ENCODE results near the gene TTC6.

DNA sequence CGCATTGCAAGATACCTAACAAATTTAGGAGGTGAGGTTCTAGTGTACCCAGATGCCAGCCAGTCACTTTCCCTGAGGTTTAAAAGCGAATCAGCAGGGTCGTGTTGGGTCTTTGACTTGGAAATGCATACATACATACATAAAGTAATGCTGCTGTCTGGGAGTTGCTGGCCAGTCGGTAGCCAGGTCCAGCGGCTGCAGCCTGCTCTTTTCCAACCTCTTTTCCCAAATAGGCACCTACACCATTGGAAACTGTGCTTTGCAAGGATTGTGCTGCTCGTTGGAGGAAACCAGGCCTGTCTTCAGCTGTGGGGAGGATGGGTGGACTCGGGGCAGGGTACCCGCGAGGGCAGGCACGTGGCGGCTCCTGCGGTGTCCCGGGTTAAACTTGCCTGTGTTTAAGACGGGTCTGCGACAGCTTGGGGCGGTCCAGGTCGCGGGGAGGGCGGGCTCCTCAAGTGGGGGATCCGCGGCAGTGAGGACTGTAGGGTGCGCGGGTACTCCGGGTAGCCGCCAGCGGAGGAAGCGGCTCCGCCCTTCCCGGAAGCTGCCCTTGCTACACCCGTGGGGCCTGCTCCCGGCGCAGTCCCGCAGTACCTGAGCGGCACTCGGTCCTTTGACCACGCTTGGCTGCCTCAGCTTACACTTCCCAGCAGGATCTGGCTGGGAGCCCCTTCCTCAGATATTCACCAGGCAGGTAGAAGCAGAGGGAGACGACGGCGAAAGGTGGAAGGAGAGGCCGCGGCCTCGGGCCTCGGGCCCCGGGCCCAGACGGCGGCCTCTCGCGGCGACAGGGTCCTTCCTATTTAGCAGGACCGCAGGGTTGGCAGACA, 2.7 kb downstream of the TTC6 start:
- TF ChIP-seq, protein P1, sequence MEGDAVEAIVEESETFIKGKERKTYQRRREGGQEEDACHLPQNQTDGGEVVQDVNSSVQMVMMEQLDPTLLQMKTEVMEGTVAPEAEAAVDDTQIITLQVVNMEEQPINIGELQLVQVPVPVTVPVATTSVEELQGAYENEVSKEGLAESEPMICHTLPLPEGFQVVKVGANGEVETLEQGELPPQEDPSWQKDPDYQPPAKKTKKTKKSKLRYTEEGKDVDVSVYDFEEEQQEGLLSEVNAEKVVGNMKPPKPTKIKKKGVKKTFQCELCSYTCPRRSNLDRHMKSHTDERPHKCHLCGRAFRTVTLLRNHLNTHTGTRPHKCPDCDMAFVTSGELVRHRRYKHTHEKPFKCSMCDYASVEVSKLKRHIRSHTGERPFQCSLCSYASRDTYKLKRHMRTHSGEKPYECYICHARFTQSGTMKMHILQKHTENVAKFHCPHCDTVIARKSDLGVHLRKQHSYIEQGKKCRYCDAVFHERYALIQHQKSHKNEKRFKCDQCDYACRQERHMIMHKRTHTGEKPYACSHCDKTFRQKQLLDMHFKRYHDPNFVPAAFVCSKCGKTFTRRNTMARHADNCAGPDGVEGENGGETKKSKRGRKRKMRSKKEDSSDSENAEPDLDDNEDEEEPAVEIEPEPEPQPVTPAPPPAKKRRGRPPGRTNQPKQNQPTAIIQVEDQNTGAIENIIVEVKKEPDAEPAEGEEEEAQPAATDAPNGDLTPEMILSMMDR (IDR thresholded peaks at IDR 0.05) = no peak
- TF ChIP-seq POLR2A (IDR thresholded peaks at IDR 0.05) = no peak

All from vagina (tissue), 2 donors.